SK-N-SH (cell line): ENCODE results near the gene UBE3B.

ENCODE experiments used
- EZH2phosphoT487 ChIP-seq: fragments of 200-600 bp; sonication (generic); IDR thresholded peaks from 2 replicates; pipeline ENCODE4 v1.6.1; 2017; ENCODE audit warnings: low read depth, mixed run types, mild to moderate bottlenecking, antibody characterized with exemption, moderate library complexity, borderline replicate concordance
- FOXJ3 ChIP-seq: sonication (generic); formaldehyde crosslinking; IDR thresholded peaks from 2 replicates; pipeline ENCODE4 v1.5.1; 2020; ENCODE audit warnings: mild to moderate bottlenecking, missing genetic modification reagents
- MXI1 ChIP-seq: IDR thresholded peaks from 2 replicates; pipeline ENCODE4 v1.6.1; 2012; ENCODE audit warnings: mild to moderate bottlenecking, low read depth, low read length, improper control_type of control experiment
- POLR2AphosphoS5 ChIP-seq: IDR thresholded peaks from 2 replicates; pipeline ENCODE4 v1.6.1; 2012; ENCODE audit warnings: low read depth, low read length
- RXRA ChIP-seq: IDR thresholded peaks from 2 replicates; pipeline ENCODE4 v1.4.0; 2012; ENCODE audit warnings: low read depth, mild to moderate bottlenecking, borderline replicate concordance
- SIN3A ChIP-seq: IDR thresholded peaks from 2 replicates; pipeline ENCODE4 v1.6.1; 2012; ENCODE audit warnings: low read depth, mild to moderate bottlenecking, low read length, moderate library complexity, borderline replicate concordance
- YY1 ChIP-seq: IDR thresholded peaks from 2 replicates; pipeline ENCODE4 v1.4.0; 2012; ENCODE audit warnings: low read depth, mild to moderate bottlenecking
- TF ChIP-seq, protein P1 (sequence below): fragments of 200-600 bp; sonication (generic); IDR thresholded peaks from 2 replicates; pipeline ENCODE4 v1.6.1; 2017; ENCODE audit warnings: antibody characterized with exemption, mild to moderate bottlenecking, moderate library complexity

GRCh38 chr12:109479761-109480160 is 2.3 kb downstream of the UBE3B start:
- TF ChIP-seq, protein P1, sequence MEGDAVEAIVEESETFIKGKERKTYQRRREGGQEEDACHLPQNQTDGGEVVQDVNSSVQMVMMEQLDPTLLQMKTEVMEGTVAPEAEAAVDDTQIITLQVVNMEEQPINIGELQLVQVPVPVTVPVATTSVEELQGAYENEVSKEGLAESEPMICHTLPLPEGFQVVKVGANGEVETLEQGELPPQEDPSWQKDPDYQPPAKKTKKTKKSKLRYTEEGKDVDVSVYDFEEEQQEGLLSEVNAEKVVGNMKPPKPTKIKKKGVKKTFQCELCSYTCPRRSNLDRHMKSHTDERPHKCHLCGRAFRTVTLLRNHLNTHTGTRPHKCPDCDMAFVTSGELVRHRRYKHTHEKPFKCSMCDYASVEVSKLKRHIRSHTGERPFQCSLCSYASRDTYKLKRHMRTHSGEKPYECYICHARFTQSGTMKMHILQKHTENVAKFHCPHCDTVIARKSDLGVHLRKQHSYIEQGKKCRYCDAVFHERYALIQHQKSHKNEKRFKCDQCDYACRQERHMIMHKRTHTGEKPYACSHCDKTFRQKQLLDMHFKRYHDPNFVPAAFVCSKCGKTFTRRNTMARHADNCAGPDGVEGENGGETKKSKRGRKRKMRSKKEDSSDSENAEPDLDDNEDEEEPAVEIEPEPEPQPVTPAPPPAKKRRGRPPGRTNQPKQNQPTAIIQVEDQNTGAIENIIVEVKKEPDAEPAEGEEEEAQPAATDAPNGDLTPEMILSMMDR, result no peak
- TF ChIP-seq FOXJ3 (CRISPR knock-in tag) (no peak), POLR2AphosphoS5 (no peak), YY1 (no peak), SIN3A (no peak), MXI1 (no peak), RXRA (no peak), EZH2phosphoT487 (no peak)
